OCI-LY7 (cell line): ENCODE results near the gene KCNT1.

ENCODE experiments used
- CTCF ChIP-seq: fragments of 200-600 bp; sonication (generic); conservative IDR thresholded peaks from 2 replicates; pipeline ENCODE4 v1.5.1; 2014; ENCODE audit warnings: mild to moderate bottlenecking, antibody characterized with exemption, low read length, moderate library complexity, mixed read lengths
- EZH2phosphoT487 ChIP-seq: fragments of 200-600 bp; sonication (generic); IDR thresholded peaks from 2 replicates; pipeline ENCODE4 v1.6.1; 2018; ENCODE audit warnings: low read depth, borderline replicate concordance, mild to moderate bottlenecking, mixed run types, antibody characterized with exemption, low read length, moderate library complexity, mixed read lengths

GRCh38 chr9:135818718-135819475, 116.9 kb downstream of the KCNT1 start:
- TF ChIP-seq CTCF (no peak), EZH2phosphoT487 (no peak)
